ENCODE results near the gene NEXMIF. TPM values are rescaled to one million over a fixed set of nuclear protein-coding genes. Genes with fewer than 3 reads are reported as not detected.

The NEXMIF gene
- total RNA-seq, 1 experiment from 2014 or later: not detected

- H4K20me1 ChIP-seq (ENCODE audit: insufficient read depth): no peaks in the 10 kb centered on the region
- no peak for DNase-seq
- no TSS peak for BruUV-seq (replicated peaks)
- CTCF ChIA-PET: no interaction called here
- H3K27ac ChIP-seq: no peak overlapping the region
- H3K27me3 ChIP-seq (ENCODE audit: insufficient read depth, low read depth): no peaks in the 10 kb centered on the region
- H3K9me2 ChIP-seq (ENCODE audit: insufficient read depth): no peaks in the 10 kb centered on the region
- H3K4me1 ChIP-seq (replicated peaks; ENCODE audit: insufficient read depth): no peaks in the 10 kb centered on the region
- POLR2A ChIA-PET (ENCODE audit: unreplicated experiment): no interaction called here
- TF ChIP-seq EZH2 (IDR thresholded peaks at IDR 0.05; ENCODE audit: low read depth) (no peak), CTCF (conservative IDR thresholded peaks at IDR 0.05) (no peak)
- no peak overlapping the region for H2AFZ ChIP-seq
- no peaks in the 10 kb centered on the region for H3K36me3 ChIP-seq (ENCODE audit: low read depth)
- no peaks in the 10 kb centered on the region for H3K9me3 ChIP-seq (ENCODE audit: insufficient read depth, low read depth)
- no peak overlapping the region for H3K4me3 ChIP-seq
- H3K79me2 ChIP-seq (ENCODE audit: low read depth): no peaks in the 10 kb centered on the region
- no peak overlapping the region for H3K4me2 ChIP-seq
- no peaks in the 10 kb centered on the region for H3F3A ChIP-seq (ENCODE audit: insufficient read depth, low read depth)
- intact Hi-C loops (cut with micrococcal nuclease; ENCODE audit: unreplicated experiment): no loop called here
Measured at GRCh38 chrX:74906417-74906816, 18.8 kb downstream of the NEXMIF start.

- Histone ChIP-seq H3K9me3 (ENCODE audit: insufficient read depth, low read depth) (no peaks in the 10 kb centered on the region), H3K4me3 (no peak overlapping the region), H3K9me2 (ENCODE audit: insufficient read depth) (no peaks in the 10 kb centered on the region), H3K36me3 (ENCODE audit: low read depth) (no peaks in the 10 kb centered on the region), H3K4me1 (replicated peaks; ENCODE audit: insufficient read depth) (no peaks in the 10 kb centered on the region), H3K27ac (no peak overlapping the region), H2AFZ (no peak overlapping the region), H3K4me2 (no peak overlapping the region), H3K79me2 (ENCODE audit: low read depth) (no peaks in the 10 kb centered on the region), H3K27me3 (ENCODE audit: insufficient read depth, low read depth) (no peaks in the 10 kb centered on the region), H3F3A (ENCODE audit: insufficient read depth, low read depth) (no peaks in the 10 kb centered on the region), H4K20me1 (ENCODE audit: insufficient read depth) (no peaks in the 10 kb centered on the region)
- no TSS peak for BruUV-seq (replicated peaks)
- ChIA-PET CTCF (no interaction called here), POLR2A (ENCODE audit: unreplicated experiment) (no interaction called here)
- no peak for DNase-seq
- no peak for TF ChIP-seq EZH2 (IDR thresholded peaks at IDR 0.05; ENCODE audit: low read depth)
- TF ChIP-seq CTCF (conservative IDR thresholded peaks at IDR 0.05): no peak
- intact Hi-C loops (cut with micrococcal nuclease; ENCODE audit: unreplicated experiment): no loop called here
Measured at GRCh38 chrX:74902806-74903205, 22.4 kb downstream of the NEXMIF start.

- intact Hi-C loops (cut with micrococcal nuclease; ENCODE audit: unreplicated experiment): no loop called here
- H4K20me1 ChIP-seq (ENCODE audit: insufficient read depth): no peaks in the 10 kb centered on the region
- no peak overlapping the region for H3K27ac ChIP-seq
- H3K9me2 ChIP-seq (ENCODE audit: insufficient read depth): no peaks in the 10 kb centered on the region
- H3K9me3 ChIP-seq (ENCODE audit: insufficient read depth, low read depth): no peaks in the 10 kb centered on the region
- H3K27me3 ChIP-seq (ENCODE audit: insufficient read depth, low read depth): no peaks in the 10 kb centered on the region
- no peaks in the 10 kb centered on the region for H3K79me2 ChIP-seq (ENCODE audit: low read depth)
- CTCF ChIA-PET: no interaction called here
- H3K36me3 ChIP-seq (ENCODE audit: low read depth): no peaks in the 10 kb centered on the region
- DNase-seq: no peak
- no peak overlapping the region for H3K4me2 ChIP-seq
- no peak for TF ChIP-seq EZH2 (IDR thresholded peaks at IDR 0.05; ENCODE audit: low read depth)
- TF ChIP-seq CTCF (conservative IDR thresholded peaks at IDR 0.05): no peak
- H2AFZ ChIP-seq: no peak overlapping the region
- H3K4me3 ChIP-seq: no peak overlapping the region
- H3F3A ChIP-seq (ENCODE audit: insufficient read depth, low read depth): no peaks in the 10 kb centered on the region
- BruUV-seq (replicated peaks): no TSS peak
- POLR2A ChIA-PET (ENCODE audit: unreplicated experiment): no interaction called here
- H3K4me1 ChIP-seq (replicated peaks; ENCODE audit: insufficient read depth): no peaks in the 10 kb centered on the region
Measured at GRCh38 chrX:74892561-74892960, 32.7 kb downstream of the NEXMIF start.

Data from PC-9 (cell line).